Gastrocnemius medialis (tissue), 4 donors: ENCODE data around the gene DPP3.

Source experiments
- POLR2A ChIP-seq, 2 donors: fragments of 450-650 bp; IDR thresholded peaks; one replicate each; pipeline ENCODE4 v1.6.1; 2017; ENCODE audit warnings: antibody characterized with exemption in 2 of 2, mild to moderate bottlenecking in 2 of 2, moderate library complexity in 2 of 2
- TF ChIP-seq, protein P1 (sequence below), 5 experiments: fragments of 450-650 bp in 3 of 5; fragments of 200-600 bp in 2 of 5; sonication (generic) in 2 of 5; IDR thresholded peaks in 4 of 5; conservative IDR thresholded peaks in 1 of 5; 1 replicate in 4 of 5; 2 replicates in 1 of 5; pipeline ENCODE4 v1.5.1; 2016 to 2019; ENCODE audit warnings: antibody characterized with exemption in 5 of 5, mild to moderate bottlenecking in 3 of 5, moderate library complexity in 3 of 5

- no peak for TF ChIP-seq POLR2A (IDR thresholded peaks at IDR 0.05)
- TF ChIP-seq, protein P1, sequence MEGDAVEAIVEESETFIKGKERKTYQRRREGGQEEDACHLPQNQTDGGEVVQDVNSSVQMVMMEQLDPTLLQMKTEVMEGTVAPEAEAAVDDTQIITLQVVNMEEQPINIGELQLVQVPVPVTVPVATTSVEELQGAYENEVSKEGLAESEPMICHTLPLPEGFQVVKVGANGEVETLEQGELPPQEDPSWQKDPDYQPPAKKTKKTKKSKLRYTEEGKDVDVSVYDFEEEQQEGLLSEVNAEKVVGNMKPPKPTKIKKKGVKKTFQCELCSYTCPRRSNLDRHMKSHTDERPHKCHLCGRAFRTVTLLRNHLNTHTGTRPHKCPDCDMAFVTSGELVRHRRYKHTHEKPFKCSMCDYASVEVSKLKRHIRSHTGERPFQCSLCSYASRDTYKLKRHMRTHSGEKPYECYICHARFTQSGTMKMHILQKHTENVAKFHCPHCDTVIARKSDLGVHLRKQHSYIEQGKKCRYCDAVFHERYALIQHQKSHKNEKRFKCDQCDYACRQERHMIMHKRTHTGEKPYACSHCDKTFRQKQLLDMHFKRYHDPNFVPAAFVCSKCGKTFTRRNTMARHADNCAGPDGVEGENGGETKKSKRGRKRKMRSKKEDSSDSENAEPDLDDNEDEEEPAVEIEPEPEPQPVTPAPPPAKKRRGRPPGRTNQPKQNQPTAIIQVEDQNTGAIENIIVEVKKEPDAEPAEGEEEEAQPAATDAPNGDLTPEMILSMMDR (IDR thresholded peaks at IDR 0.05 in 4 of 5, conservative IDR thresholded peaks at IDR 0.05 in 1 of 5), result no peak
These were observed 26.0 kb upstream of the DPP3 start for GRCh38 chr11:66454247-66454646.
